GM23338 (cell line): ENCODE data around the gene BEGAIN. TPM values are rescaled to one million over a fixed set of nuclear protein-coding genes. Genes with fewer than 3 reads are reported as not detected.

ENCODE experiments used
- ATAC-seq: fragments of 200-7000 bp; cut with Tn5 transposase; 3 replicates; pipeline ENCODE4 v1.9.1; 2020
- DNase-seq: peaks from one replicate; pipeline ENCODE4 v3.0.0-alpha.2; 2015; ENCODE audit warnings: low spot score
- H2AFZ ChIP-seq: fragments of 200-600 bp; sonication (generic); 2 replicates; pipeline ENCODE4 v1.8.0; 2016; ENCODE audit warnings: antibody characterized with exemption, mild to moderate bottlenecking, moderate library complexity
- H3F3A ChIP-seq: fragments of 200-600 bp; sonication (generic); replicated peaks from 2 replicates; pipeline ENCODE4 v1.8.0; 2017; ENCODE audit warnings: antibody characterized with exemption, mixed run types, low read depth
- H3K27ac ChIP-seq: fragments of 200-600 bp; sonication (generic); 2 replicates; pipeline ENCODE4 v1.6.1; 2016; ENCODE audit warnings: low read depth
- H3K27me3 ChIP-seq: fragments of 200-600 bp; sonication (generic); 2 replicates; pipeline ENCODE4 v1.8.0; 2016; ENCODE audit warnings: mild to moderate bottlenecking, mixed run types, moderate library complexity; ENCODE audit not compliant: insufficient read depth
- H3K36me3 ChIP-seq: fragments of 200-600 bp; sonication (generic); 2 replicates; pipeline ENCODE4 v1.8.0; 2016; ENCODE audit warnings: mild to moderate bottlenecking; ENCODE audit not compliant: insufficient read depth
- H3K4me1 ChIP-seq: fragments of 200-600 bp; sonication (generic); 2 replicates; pipeline ENCODE4 v1.8.0; 2016; ENCODE audit warnings: mild to moderate bottlenecking, moderate library complexity; ENCODE audit not compliant: insufficient read depth
- H3K4me2 ChIP-seq: fragments of 200-600 bp; sonication (generic); 2 replicates; pipeline ENCODE4 v1.7.1; 2017; ENCODE audit warnings: mixed run types
- H3K4me3 ChIP-seq: fragments of 200-600 bp; sonication (generic); 2 replicates; pipeline ENCODE4 v1.6.1; 2016; ENCODE audit warnings: mixed run types
- H3K79me2 ChIP-seq: fragments of 200-600 bp; sonication (generic); replicated peaks from 2 replicates; pipeline ENCODE4 v1.8.0; 2017; ENCODE audit warnings: mild to moderate bottlenecking; ENCODE audit not compliant: insufficient read depth
- H3K9me2 ChIP-seq: fragments of 200-600 bp; sonication (generic); 2 replicates; pipeline ENCODE4 v1.8.0; 2017; ENCODE audit not compliant: insufficient read depth
- H4K20me1 ChIP-seq: fragments of 200-600 bp; sonication (generic); replicated peaks from 2 replicates; pipeline ENCODE4 v1.8.0; 2017; ENCODE audit warnings: mild to moderate bottlenecking; ENCODE audit not compliant: insufficient read depth
- H3K27ac Mint-ChIP-seq: 2 replicates; pipeline ENCODE4 v1.8.0; 2020; ENCODE audit warnings: inconsistent platforms, mild to moderate bottlenecking, moderate library complexity, mixed read lengths
- H3K27me3 Mint-ChIP-seq: 3 replicates; pipeline ENCODE4 v1.8.0; 2022; ENCODE audit warnings: low read depth, mild to moderate bottlenecking, moderate library complexity, mixed read lengths, inconsistent platforms; ENCODE audit not compliant: insufficient read depth, poor library complexity
- H3K36me3 Mint-ChIP-seq: 3 replicates; pipeline ENCODE4 v1.8.0; 2021; ENCODE audit warnings: low read depth, mild to moderate bottlenecking, inconsistent platforms, moderate library complexity, mixed read lengths
- H3K4me1 Mint-ChIP-seq: 3 replicates; pipeline ENCODE4 v1.8.0; 2020; ENCODE audit warnings: mild to moderate bottlenecking, inconsistent platforms, mixed read lengths
- H3K4me3 Mint-ChIP-seq: 3 replicates; pipeline ENCODE4 v1.8.0; 2021; ENCODE audit warnings: moderate library complexity, mild to moderate bottlenecking, inconsistent platforms, mixed read lengths
- H3K9me3 Mint-ChIP-seq: 3 replicates; pipeline ENCODE4 v1.8.0; 2020; ENCODE audit warnings: moderate library complexity, mild to moderate bottlenecking, inconsistent platforms, mixed read lengths
- CREB1 ChIP-seq: fragments of 250-450 bp; sonication (Bioruptor Pico); IDR thresholded peaks from 2 replicates; pipeline ENCODE4 v1.5.0; 2020; ENCODE audit warnings: low read depth, mild to moderate bottlenecking, moderate library complexity
- ETS1 ChIP-seq: IDR thresholded peaks from 2 replicates; pipeline ENCODE4 v1.6.1; 2016; ENCODE audit warnings: antibody characterized with exemption
- EZH2 ChIP-seq: fragments of 200-600 bp; sonication (generic); IDR thresholded peaks from one replicate; pipeline ENCODE4 v1.8.0; 2017; ENCODE audit warnings: antibody characterized with exemption, mild to moderate bottlenecking, low read depth; ENCODE audit not compliant: unreplicated experiment
- EZH2phosphoT487 ChIP-seq: fragments of 200-600 bp; sonication (generic); IDR thresholded peaks from one replicate; pipeline ENCODE4 v1.8.1; 2018; ENCODE audit warnings: antibody characterized with exemption; ENCODE audit not compliant: unreplicated experiment
- JUNB ChIP-seq: IDR thresholded peaks from one replicate; pipeline ENCODE4 v1.6.1; 2016; ENCODE audit warnings: antibody characterized with exemption; ENCODE audit not compliant: unreplicated experiment
- NANOG ChIP-seq: IDR thresholded peaks from 2 replicates; pipeline ENCODE4 v1.6.1; 2016; ENCODE audit warnings: antibody characterized with exemption, borderline replicate concordance
- POLR2AphosphoS5 ChIP-seq: IDR thresholded peaks from 2 replicates; pipeline ENCODE4 v1.6.1; 2016; ENCODE audit warnings: antibody characterized with exemption, low read depth
- REST ChIP-seq: IDR thresholded peaks from one replicate; pipeline ENCODE4 v1.6.1; 2018; ENCODE audit warnings: antibody characterized with exemption; ENCODE audit not compliant: unreplicated experiment
- STAT1 ChIP-seq: IDR thresholded peaks from one replicate; pipeline ENCODE4 v1.6.1; 2016; ENCODE audit warnings: antibody characterized with exemption; ENCODE audit not compliant: unreplicated experiment
- ZNF114 ChIP-seq: fragments of 250-450 bp; sonication (Bioruptor Pico); IDR thresholded peaks from 2 replicates; pipeline ENCODE4 v1.5.0; 2020; ENCODE audit warnings: mild to moderate bottlenecking, moderate library complexity
- ZNF331 ChIP-seq: fragments of 250-450 bp; sonication (Bioruptor Pico); IDR thresholded peaks from 2 replicates; pipeline ENCODE4 v1.5.0; 2020; ENCODE audit warnings: low read depth, mild to moderate bottlenecking, moderate library complexity
- polyA plus RNA-seq: library from polyadenylated mRNA; unstranded; fragments of >200 nt; fragmentation: Nextera tagmentation; extraction: Ambion mirVana; gene quantifications from 2 replicates; pipeline ENCODE4 v1.2.1, GENCODE V29; 2016
- total RNA-seq: library from RNA; depleted of rRNA; stranded (reverse); fragments of >200 nt; shearing (Covaris generic); gene quantifications from 2 replicates; pipeline ENCODE4 v1.2.3, GENCODE V29; 2014
- TF ChIP-seq, protein P1 (sequence below): fragments of 250-450 bp; sonication (Bioruptor Pico); IDR thresholded peaks from 2 replicates; pipeline ENCODE4 v1.5.0; 2020; ENCODE audit warnings: mild to moderate bottlenecking, moderate library complexity
- TF ChIP-seq, protein P2 (sequence below), 2 experiments: fragments of 200-600 bp in 1 of 2; sonication (generic) in 1 of 2; conservative IDR thresholded peaks; 2 replicates each; pipeline versions ENCODE4 v1.5.1 to v1.6.1; 2016 to 2017; ENCODE audit warnings: antibody characterized with exemption in 2 of 2, low read depth in 2 of 2, mild to moderate bottlenecking in 2 of 2, moderate library complexity in 1 of 2

The BEGAIN gene
- total and polyA plus RNA-seq, 2 experiments from 2014 or later: 0.60 to 2.4 TPM

GRCh38 chr14:100634026-100634425 is 46.8 kb upstream of the BEGAIN start (continued):
- no peak for TF ChIP-seq ETS1
- TF ChIP-seq NANOG: no peak
- TF ChIP-seq, protein P1, sequence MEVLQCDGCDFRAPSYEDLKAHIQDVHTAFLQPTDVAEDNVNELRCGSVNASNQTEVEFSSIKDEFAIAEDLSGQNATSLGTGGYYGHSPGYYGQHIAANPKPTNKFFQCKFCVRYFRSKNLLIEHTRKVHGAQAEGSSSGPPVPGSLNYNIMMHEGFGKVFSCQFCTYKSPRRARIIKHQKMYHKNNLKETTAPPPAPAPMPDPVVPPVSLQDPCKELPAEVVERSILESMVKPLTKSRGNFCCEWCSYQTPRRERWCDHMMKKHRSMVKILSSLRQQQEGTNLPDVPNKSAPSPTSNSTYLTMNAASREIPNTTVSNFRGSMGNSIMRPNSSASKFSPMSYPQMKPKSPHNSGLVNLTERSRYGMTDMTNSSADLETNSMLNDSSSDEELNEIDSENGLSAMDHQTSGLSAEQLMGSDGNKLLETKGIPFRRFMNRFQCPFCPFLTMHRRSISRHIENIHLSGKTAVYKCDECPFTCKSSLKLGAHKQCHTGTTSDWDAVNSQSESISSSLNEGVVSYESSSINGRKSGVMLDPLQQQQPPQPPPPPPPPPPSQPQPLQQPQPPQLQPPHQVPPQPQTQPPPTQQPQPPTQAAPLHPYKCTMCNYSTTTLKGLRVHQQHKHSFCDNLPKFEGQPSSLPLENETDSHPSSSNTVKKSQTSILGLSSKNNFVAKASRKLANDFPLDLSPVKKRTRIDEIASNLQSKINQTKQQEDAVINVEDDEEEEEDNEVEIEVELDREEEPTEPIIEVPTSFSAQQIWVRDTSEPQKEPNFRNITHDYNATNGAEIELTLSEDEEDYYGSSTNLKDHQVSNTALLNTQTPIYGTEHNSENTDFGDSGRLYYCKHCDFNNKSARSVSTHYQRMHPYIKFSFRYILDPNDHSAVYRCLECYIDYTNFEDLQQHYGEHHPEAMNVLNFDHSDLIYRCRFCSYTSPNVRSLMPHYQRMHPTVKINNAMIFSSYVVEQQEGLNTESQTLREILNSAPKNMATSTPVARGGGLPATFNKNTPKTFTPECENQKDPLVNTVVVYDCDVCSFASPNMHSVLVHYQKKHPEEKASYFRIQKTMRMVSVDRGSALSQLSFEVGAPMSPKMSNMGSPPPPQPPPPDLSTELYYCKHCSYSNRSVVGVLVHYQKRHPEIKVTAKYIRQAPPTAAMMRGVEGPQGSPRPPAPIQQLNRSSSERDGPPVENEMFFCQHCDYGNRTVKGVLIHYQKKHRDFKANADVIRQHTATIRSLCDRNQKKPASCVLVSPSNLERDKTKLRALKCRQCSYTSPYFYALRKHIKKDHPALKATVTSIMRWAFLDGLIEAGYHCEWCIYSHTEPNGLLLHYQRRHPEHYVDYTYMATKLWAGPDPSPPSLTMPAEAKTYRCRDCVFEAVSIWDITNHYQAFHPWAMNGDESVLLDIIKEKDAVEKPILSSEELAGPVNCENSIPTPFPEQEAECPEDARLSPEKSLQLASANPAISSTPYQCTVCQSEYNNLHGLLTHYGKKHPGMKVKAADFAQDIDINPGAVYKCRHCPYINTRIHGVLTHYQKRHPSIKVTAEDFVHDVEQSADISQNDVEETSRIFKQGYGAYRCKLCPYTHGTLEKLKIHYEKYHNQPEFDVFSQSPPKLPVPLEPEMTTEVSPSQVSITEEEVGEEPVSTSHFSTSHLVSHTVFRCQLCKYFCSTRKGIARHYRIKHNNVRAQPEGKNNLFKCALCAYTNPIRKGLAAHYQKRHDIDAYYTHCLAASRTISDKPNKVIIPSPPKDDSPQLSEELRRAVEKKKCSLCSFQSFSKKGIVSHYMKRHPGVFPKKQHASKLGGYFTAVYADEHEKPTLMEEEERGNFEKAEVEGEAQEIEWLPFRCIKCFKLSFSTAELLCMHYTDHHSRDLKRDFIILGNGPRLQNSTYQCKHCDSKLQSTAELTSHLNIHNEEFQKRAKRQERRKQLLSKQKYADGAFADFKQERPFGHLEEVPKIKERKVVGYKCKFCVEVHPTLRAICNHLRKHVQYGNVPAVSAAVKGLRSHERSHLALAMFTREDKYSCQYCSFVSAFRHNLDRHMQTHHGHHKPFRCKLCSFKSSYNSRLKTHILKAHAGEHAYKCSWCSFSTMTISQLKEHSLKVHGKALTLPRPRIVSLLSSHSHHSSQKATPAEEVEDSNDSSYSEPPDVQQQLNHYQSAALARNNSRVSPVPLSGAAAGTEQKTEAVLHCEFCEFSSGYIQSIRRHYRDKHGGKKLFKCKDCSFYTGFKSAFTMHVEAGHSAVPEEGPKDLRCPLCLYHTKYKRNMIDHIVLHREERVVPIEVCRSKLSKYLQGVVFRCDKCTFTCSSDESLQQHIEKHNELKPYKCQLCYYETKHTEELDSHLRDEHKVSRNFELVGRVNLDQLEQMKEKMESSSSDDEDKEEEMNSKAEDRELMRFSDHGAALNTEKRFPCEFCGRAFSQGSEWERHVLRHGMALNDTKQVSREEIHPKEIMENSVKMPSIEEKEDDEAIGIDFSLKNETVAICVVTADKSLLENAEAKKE (CRISPR knock-in tag): no peak

DNA sequence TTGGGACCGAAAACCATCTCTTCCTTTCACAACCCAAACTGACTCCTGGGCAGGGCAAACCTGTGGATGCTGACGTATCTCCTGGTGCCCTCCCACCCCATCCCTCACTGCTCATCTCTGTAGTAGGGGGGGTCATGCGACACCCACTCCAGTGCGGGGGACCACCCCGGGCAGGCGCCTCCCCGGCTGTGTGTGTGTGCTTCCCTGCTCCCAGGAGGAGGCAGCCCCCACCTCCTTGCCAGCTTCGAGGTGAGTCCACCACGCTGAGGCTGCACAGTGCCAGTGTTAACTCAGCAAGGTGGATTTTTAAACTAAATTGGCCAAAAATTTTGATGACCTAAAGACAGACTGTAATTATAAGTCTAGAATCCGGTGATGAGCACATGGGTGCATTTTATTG is 46.2 kb upstream of the BEGAIN start:
- Mint-ChIP-seq H3K27me3 (peaks cover 3% of the 10 kb centered on the region), H3K36me3 (no peaks in the 10 kb centered on the region), H3K27ac (no peak overlapping the region), H3K4me1 (peaks cover 8% of the 10 kb centered on the region; the same call in 2 of the 3 replicates), H3K9me3 (no peaks in the 10 kb centered on the region), H3K4me3 (no peak overlapping the region)
- ATAC-seq: no peak
- Histone ChIP-seq H3K36me3 (no peaks in the 10 kb centered on the region), H3K27ac (no peak overlapping the region), H3K79me2 (no peaks in the 10 kb centered on the region), H3K27me3 (no peaks in the 10 kb centered on the region), H3K4me3 (no peak overlapping the region), H4K20me1 (no peaks in the 10 kb centered on the region), H3K4me2 (no peak overlapping the region), H2AFZ (no peak overlapping the region), H3K4me1 (no peaks in the 10 kb centered on the region), H3F3A (no peaks in the 10 kb centered on the region), H3K9me2 (no peaks in the 10 kb centered on the region)
- DNase-seq: no peak
- TF ChIP-seq STAT1 (no peak), EZH2 (no peak), CREB1 (no peak), POLR2AphosphoS5 (no peak), ZNF114 (CRISPR knock-in tag) (no peak), JUNB (no peak), REST (no peak), EZH2phosphoT487 (no peak), ZNF331 (no peak), NANOG (no peak)
- TF ChIP-seq, protein P2, sequence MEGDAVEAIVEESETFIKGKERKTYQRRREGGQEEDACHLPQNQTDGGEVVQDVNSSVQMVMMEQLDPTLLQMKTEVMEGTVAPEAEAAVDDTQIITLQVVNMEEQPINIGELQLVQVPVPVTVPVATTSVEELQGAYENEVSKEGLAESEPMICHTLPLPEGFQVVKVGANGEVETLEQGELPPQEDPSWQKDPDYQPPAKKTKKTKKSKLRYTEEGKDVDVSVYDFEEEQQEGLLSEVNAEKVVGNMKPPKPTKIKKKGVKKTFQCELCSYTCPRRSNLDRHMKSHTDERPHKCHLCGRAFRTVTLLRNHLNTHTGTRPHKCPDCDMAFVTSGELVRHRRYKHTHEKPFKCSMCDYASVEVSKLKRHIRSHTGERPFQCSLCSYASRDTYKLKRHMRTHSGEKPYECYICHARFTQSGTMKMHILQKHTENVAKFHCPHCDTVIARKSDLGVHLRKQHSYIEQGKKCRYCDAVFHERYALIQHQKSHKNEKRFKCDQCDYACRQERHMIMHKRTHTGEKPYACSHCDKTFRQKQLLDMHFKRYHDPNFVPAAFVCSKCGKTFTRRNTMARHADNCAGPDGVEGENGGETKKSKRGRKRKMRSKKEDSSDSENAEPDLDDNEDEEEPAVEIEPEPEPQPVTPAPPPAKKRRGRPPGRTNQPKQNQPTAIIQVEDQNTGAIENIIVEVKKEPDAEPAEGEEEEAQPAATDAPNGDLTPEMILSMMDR (conservative IDR thresholded peaks at IDR 0.05; ENCODE audit: low read depth in 2 of 2): no peak
